Measurements from ENCODE around the gene RAB10.
"Not testable (repeated sequence)": the region's sequence is repeated elsewhere in the genome, so short reads cannot be mapped to it uniquely, and the experiment has no call there.

RAB10 gene

DNA sequence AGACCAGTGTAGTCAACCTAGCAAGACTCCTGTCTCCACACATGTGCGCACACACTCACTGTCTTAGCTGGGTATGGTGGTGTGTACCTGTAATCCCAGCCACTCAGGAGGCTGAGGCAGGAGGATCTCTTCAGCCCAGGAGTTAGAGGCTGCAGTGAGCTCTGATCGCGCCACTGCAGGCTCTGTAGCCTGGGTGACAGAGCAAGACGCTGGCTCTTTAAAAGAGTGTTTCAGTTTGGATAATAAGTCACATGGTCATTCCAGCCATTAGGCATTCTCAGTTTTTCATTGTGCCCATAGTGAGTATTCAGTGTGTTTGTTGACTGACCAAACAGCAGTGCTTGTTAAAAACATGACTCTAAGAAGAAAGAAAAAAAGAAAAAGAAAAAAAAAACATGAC, 31.0 kb downstream of the RAB10 start:
- DNase-seq = no peak

DNA sequence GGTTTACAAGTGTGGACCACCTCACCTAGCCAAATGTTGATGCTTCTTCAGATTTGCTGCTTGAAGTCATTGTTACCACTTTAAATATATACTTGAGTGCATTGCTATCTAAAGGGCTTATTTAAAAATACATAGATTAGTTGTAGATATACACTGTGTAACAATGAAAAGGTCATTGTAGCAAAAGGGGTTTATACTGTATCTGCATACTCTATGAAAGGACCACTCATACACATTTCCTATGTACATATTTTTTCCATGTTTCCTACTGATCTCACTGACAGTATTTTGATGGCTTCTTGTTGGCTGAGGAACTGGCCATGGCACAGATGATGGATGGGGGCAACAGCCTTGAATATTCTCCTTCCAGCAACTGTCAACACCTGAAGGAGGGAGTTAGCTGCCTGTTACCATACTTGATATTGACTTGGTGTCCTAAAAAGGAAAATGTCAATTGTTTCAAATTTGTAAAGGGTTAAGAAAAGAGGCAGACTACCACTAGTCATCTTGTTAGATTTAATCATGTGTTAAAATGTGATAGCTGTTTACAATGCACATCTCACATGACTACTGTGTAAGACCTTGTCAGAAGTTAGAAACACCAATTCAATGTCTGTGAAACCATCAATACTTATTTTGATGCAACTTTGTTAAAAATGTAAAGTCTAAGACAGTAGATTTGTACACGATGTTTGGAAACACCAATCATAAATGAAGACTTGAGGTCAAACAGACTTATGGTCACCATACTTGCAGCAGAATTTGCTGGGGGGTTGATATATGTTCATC, 33.5 kb downstream of the RAB10 start:
- DNase-seq = no peak

DNA sequence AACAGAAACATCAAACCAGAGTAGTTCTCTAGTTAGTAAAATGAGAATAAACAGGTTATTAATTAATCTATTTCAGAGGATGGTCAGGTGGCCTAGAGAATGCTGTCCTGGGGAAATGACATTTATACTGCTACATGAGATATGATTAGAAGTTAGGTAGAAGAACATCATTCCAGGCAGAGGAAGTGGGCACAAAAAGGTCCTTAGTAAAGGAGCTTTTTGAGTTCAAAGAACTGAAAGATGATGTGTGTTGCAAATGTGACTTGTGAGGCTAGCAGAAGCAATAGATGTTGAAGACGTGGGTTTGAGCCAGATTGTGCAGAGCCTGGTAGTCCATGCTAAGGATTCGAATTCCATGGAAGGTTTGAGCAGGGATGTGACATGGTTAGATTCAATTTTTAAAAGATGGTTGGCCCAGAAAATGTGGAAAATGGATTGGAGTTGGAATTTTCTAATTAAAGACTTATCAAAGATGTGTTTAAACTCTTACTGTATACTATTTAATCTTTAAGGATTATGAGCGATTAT, 34.2 kb downstream of the RAB10 start:
- no peak for DNase-seq

DNA sequence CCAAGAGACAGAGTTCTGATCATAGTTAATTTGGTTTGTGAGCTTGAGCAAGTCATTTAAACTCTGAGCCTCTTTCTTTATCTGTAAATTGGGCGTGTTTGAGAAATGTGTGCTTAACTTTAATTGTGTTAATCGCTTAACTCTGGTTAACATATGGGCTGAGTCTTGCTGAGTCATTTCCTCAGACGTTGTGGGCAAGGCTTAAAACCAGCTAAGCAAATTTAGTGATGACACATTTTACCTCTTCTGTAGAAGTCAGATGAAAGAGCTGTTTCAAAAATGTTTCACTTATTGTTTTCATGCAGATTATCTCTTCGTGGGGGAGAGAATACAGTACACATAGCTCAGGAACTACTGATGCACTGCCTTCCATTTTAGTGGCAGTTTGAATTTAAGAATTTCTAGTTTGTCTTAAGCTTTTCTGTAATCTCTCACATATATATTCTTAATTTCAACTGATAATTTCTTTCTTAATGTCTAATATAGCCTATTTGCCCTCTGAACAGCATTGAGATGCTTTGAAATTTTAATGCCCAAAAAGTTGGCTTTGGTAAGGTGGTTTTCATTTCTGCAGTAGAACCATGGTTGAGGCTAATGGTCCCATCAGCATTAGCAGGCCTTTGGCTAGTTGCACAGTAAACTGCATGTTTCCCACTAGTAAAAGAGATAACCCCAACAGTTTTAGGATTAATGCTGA, 34.9 kb downstream of the RAB10 start:
- DNase-seq = no peak

DNA sequence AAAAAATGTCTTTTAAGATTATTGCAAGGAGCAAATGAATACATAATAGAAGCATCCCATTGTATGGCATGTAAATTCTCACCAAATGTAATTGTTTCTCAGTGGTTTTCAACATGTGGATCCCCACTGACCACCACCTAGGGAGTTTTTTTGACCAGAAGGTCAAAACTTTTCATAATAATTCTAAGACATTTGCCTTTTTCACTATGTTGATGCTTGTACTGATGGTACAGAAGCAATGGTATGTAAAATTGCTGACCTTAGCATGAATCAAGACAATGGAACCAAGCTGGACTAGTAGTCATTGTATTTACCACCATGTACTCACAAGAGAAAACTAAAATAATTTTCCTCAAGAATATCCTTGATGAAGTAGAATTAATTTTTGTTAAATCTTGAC, 36.8 kb downstream of the RAB10 start:
- no peak for DNase-seq

DNA sequence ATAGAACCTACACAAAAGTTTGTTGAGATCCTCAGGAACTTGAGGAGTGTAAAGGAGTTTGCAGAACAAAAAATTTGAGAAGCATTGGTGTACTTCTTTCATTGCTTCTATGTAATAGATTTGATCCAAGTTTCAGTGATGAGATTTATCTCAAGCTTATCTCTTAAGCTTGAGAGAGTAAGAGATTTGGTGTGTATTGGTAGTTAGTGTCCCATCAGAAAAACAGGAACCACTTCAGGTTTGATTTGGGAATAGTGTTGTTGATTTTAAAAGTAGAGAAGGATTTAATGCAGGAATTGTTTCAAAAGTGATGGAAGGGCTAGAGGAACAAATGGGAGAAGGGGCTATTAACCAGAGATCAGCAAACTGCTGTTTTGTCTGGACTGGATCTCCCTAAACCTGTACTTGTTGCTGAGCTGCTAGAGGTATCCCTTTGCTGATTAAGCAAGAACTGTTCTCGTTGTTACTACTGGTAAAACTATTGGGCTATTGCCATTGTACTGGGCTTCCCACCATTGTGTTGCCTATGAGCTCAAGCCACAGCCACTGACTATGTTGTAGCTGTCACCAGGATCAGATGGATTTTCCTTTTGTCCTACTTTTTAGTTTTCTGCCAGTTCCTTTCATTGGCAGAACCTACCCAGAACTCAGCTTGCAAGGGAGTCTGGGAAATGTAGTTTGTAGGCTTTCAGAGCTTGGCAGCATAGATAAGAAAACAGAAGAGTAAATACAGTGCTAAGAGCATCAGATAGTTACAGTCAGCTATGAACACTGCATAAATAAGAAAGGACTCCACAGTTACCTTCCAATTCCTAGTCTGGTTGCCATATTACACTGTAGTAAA, 39.3 kb downstream of the RAB10 start:
- peak in 1 of 2 donors; percentile 10 for DNase-seq

DNA sequence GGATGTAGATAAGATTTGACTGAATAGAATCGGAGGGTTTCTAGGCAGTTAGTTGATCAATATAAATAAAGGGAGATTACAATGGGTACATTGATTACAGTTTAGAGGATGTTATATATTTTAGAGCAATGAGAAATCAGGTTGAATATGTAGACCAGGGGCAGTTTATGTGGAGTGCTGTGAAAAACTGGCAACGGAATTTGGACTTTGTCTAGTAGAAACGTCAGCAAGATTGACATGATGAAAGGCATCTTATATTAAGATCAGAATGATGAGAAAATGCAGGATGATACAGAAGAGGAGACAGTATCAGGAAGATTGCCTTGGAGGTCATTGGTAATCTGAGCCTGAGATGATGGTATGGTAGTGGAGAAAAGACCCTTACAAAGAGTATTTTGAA, 39.9 kb downstream of the RAB10 start:
- DNase-seq = no peak

DNA sequence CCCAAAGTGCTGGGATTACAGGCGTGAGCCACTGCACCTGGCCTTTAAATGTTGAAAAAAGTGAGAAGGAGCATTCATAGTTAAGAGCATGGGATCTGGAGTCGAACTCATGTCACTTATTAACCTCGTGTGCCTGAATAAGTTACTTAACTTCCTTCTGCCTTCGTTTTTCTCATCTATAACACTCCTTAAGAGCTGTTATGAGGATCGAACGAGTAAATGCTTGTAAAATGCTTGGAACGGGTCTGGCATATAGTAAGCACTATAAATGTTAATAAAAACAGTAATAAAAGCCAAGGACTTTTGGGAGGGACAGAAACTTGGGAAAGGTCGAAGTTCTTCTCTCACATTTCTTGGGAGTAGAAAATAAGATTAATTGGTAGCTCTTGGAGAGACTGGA, 40.8 kb downstream of the RAB10 start:
- DNase-seq = no peak

DNA sequence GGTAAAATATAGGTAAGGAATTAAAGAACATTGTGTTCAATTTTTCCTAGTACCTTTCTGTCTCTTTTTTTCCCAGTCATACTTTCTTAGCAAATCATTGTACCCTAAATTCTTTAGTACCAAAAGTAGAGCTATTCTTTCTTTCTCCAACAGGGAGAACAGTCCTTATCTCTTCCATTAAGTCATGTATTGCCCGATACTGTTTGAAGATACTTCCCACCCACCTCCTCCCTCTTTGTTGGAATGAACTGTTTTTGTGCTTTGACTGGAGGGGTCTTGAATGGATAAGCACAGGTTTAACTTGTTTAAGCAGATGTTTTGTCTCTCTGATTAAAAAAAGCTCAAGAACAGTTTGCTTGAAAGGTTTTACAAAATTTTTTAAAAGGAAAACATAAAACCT, 41.3 kb downstream of the RAB10 start:
- no peak for DNase-seq

DNA sequence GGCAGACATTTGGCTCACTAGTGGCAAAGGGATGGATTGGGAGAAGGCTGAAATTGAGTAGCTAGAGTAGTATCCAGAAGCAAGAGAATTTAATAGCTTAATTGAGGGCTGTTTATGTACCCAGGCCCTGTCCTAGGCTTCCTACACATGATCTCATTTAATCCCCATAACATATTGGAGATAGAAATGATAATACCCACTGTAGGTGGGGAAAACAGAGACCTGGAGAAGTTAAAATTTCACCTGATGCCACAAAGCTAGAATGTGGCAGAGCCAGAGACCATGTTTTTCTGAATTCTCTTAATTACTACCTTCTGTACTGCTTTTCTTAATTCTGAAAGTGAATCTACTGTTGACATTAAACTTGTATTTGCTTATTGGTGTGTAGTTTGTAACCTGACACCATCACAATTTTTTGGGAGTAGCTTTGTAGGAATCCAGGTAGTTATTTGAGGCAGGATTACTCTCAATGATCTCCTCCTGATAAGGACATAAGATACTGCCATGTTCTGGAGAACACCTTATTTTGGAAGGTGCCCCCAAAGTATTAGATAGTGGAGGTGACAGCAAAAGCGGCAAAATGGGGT, 42.2 kb downstream of the RAB10 start:
- DNase-seq = no peak

DNA sequence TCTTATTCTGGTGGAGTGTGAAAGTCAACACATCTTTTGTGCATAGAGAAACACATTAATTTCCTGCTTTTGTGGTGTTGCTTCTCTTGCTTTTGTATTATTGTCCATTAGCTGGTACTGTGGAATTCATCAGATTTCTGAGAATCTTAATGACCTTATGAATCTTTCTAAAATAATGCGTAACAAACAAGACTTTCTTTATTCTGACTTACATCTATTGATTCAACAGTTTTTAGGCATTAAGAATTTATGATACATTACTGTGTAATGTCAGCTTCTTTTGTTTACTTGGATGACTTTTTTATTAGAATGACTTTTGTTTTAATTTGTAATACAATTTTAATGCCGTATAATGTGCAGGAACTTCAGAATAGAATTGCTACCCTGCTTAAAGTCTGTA, 43.4 kb downstream of the RAB10 start:
- DNase-seq = no peak

DNA sequence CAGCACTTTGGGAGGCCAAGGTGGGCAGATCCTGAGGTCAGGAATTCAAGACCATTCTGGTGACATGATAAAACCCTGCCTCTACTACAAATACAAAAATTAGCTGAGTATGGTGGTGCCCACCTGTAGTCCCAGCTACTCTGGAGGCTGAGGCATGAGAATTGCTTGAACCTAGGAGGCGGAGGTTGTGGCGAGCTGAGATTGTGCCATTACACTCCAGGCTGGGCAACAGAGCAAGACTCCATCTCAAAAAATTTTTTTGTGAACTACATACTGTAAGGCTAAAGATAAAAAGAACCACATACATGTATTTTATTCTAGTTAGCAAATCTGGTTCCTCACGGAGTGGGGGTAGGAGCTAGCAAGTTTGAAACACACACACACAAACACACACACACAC, 45.1 kb downstream of the RAB10 start:
- no peak for DNase-seq

DNA sequence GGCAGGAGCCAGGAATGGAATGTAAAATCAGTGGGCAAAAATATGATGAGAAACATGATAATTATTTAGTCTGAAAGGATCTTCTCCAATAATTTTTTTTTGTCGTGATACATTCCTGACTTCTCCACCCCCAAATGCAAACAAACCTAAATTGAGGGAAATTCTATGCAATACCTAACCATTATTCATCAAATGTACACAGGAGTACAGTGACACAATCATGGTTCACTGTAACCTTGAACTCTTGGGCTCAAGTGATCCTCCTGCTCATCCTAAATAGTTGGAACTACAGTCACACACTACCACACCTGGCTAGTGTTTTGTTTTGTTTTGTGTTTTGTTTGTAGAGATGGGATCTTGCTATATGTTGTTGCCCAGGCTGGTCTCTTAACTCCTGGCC, 46.5 kb downstream of the RAB10 start:
- no peak for DNase-seq

DNA sequence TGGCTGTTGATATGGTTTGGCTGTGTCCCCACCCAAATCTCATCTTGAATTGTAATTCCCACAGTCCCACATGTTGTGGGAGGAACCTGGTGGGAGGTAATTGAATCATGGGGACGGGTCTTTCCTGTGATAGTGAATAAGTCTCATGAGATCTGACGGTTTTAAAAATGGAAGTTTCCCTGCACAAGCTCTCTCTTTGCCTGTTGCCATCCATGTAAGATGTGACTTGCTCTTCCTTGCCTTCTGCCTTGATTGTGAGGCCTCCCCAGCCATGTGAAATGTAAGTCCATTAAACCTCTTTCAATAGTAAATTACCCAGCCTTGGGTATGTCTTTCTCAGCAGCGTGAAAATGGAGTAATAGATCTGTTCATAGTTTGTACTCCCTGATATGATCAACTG, 47.0 kb downstream of the RAB10 start:
- DNase-seq = not testable (repeated sequence)

DNA sequence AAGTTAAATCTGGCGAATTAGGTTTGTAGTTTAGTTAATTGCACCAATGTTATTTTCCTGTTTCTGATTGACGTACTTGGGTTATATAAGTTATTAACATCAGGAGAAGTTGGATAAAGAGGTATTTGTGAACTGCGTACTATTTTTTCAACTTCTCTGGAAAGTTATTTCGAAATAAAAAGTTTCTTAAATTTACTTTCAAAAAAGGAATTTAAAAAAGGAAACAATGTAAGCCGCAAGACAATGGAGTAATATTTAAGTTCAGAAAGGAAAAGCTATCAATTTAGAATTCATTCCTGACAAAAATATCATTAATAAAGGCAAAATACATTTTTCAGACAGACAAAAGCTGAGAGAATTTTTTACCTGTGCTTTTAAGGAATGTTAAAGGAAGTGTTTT, 47.7 kb downstream of the RAB10 start:
- no peak for DNase-seq

DNA sequence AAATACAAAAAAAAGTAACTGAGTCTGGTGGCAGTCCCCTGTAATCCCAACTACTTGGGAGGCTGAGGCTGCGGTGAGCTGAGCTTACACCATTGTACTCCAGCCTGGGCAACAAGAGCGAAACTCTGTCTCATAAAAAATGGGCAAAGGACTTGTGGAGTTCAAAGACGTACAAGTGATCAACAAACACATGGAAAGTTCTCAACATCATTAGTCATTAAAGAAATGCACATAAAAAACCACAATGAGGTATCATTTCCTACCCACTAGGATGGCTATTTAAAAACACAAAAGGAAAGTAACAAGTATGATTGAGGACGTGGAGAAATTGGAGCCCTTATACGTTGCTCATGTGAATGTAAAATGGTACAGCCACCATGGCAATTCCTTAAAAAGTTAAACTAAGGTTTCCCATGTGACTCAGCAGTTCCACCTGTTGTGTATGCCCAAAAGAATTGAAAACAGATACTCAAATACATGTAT, 52.3 kb downstream of the RAB10 start:
- no peak for DNase-seq

DNA sequence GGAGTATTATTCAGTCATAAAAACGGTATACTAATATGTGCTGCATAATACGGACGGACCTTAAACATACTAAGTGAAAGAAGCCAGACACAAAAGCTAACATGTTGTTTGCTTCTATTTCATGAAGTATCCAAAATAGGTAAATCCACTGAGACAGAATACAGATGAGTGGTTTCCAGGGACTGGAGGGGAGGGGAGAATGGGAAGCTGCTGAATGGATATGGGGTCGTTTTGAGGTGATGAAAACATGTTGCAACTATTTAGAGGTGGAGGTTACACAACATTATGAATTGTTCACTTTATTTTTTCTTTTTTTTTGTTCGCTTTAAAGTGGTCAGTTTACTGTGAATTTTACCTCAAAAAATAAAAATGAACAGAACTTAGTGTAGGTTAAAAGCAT, 52.9 kb downstream of the RAB10 start:
- DNase-seq = no peak

DNA sequence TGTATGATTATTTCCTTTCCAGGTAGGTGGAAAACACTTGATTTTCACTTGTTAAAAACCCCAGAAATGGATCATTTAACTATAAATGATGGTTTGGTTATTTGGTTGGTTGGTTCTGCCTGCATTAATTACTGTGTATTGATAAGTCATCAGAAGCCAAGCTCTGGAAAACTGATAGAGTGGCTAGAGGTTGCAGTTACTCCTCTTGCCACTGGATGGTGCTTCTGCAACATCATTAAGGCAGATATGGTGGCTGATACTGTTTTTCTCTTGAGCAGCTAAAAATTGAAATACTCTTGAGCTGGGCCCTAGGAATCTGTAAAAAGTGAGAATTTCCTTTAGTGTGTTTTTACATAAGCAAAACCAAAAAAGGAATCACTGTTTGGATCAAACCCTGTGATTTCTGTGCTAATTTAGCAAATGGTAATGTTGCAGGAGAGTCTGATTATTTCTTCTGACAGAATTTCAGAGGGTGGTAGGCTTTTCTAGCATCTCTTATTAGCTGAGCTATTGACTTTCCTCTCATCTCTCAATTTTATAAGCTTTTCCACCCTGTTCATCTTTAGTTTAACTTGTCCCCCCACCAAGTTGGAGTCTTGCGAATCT, 54.3 kb downstream of the RAB10 start:
- peak in 1 of 2 donors; percentile 49 for DNase-seq

DNA sequence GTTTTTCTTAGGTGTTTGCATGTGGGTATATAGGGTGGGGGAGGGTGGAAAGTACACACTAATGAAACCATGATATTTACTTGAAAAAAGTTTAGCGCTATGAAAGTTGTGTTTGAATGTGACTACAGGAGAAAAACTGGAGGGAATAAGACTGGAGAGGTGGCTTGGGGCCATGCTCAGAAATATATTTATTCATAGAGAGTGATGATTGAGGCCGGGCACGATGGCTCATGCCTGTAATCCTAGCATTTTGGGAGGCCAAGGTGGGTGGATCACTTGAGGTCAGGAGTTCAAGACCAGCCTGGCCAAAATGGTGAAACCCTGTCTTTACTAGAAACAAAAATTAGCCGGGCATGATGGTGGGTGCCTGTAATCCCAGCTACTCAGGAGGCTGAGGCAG, 55.0 kb downstream of the RAB10 start:
- not testable (repeated sequence) for DNase-seq

DNA sequence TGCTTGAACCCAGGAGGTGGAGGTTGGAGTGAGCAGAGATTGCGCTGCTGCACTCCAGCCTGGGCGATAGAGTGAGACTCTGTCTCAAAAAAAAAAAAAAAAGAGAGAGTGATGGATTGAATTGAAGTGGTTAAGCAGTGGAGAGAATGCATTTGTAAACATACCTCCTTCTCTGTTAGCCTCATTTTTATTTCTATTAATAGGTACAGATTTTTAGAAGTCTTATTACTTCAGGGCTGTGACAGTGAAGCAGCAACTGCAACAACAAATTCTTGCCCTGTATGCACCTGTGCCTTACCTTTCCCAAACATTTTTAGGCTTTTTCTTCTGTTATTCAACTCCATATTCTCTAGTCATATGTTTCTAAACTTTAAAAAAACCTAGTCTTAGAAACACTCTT, 55.5 kb downstream of the RAB10 start:
- DNase-seq = no peak

DNA sequence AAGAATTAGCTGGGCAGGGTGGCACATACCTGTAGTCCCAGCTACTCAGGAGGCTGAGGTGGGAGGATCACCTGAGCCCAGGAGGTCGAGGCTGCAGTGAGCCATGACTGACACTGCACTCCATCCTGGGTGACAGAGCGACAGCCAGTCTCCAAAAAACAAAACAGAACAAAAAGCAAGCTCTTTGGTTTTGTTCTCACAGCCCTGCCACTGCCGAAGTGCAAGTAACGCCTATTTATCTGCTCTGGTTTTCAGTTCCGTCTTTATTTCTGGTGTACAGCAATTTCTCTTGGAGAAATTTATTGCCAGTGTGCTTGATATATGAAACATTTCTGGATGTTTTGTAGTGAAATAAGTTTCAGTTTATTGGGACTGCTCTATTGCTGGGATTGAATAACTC, 61.9 kb downstream of the RAB10 start:
- no peak for DNase-seq

DNA sequence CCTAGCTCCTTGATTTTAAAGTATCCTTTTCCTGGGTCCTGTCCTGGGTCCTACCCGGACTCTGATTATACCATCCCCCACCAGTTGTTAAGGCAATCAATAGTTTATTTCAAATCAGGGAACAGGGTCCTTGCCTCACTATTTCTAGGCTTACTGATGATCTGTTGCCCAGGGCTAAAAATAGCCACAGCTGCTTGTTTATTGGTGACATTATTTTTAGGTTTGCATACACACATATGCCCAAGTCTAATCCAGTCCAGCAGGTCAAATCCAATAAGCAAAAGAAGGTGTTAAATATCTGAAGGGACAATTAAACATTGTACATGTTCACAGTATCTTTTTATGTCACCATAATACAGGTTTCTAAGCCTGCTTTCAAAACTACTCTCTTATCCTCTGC, 66.0 kb downstream of the RAB10 start:
- no peak for DNase-seq

All from hippocampal formation (tissue), 2 donors.